ENCODE measurements around the gene COPG1. TPM values are rescaled to one million over a fixed set of nuclear protein-coding genes. Genes with fewer than 3 reads are reported as not detected.

The COPG1 gene
- polyA plus RNA-seq, 1 donor, result 176 TPM

Other genes starting within 250 kb of the COPG1 start
- 1.7 TPM for gene EFCC1, start 248.3 kb upstream of the COPG1 start, polyA plus RNA-seq (ENCODE audit: insufficient read length)
- 0.47 TPM for gene GP9, start 188.8 kb upstream of the COPG1 start, polyA plus RNA-seq (ENCODE audit: insufficient read length)
- 4.0 TPM for gene RAB43, start 127.8 kb upstream of the COPG1 start, polyA plus RNA-seq (ENCODE audit: insufficient read length)
- gene ISY1, start 88.5 kb upstream of the COPG1 start, polyA plus RNA-seq (ENCODE audit: insufficient read length), result 53.1 TPM
- gene CNBP, start 65.7 kb upstream of the COPG1 start, polyA plus RNA-seq (ENCODE audit: insufficient read length), result 399 TPM
- gene HMCES, start 29.3 kb downstream of the COPG1 start, polyA plus RNA-seq (ENCODE audit: insufficient read length), result 55.7 TPM
- 5.9 TPM for gene EFCAB12, start 179.0 kb downstream of the COPG1 start, polyA plus RNA-seq (ENCODE audit: insufficient read length)
- gene MBD4, start 190.3 kb downstream of the COPG1 start, polyA plus RNA-seq (ENCODE audit: insufficient read length), result 54.5 TPM
- gene IFT122, start 190.6 kb downstream of the COPG1 start, polyA plus RNA-seq (ENCODE audit: insufficient read length), result 79.0 TPM